Endothelial cell of umbilical vein (primary cell): ENCODE data around the gene PGF.

Experiments used
- CTCF ChIP-seq, 2 donors: IDR thresholded peaks; 1 replicate in 1 of 2; 2 replicates in 1 of 2; pipeline ENCODE4 v1.5.1; 2011; ENCODE audit warnings: low read length in 2 of 2, mild to moderate bottlenecking in 2 of 2, moderate library complexity in 2 of 2, control low read depth in 1 of 2, inconsistent platforms in 1 of 2, low read depth in 1 of 2; ENCODE audit not compliant: insufficient read depth in 1 of 2; ENCODE audit errors: extremely low read depth in 1 of 2
- EZH2 ChIP-seq: IDR thresholded peaks from 2 replicates; pipeline ENCODE4 v1.6.1; 2012; ENCODE audit warnings: borderline replicate concordance, low read depth, mild to moderate bottlenecking, moderate library complexity, low read length, inconsistent platforms; ENCODE audit not compliant: severe bottlenecking
- FOS ChIP-seq: IDR thresholded peaks from 2 replicates; pipeline ENCODE4 v1.6.1; 2011; ENCODE audit warnings: mild to moderate bottlenecking, low read length, moderate library complexity, borderline replicate concordance; ENCODE audit not compliant: insufficient read depth
- GATA2 ChIP-seq: IDR thresholded peaks from 2 replicates; pipeline ENCODE4 v1.7.0; 2011; ENCODE audit warnings: low read depth, mild to moderate bottlenecking, moderate library complexity, mixed read lengths, low read length; ENCODE audit not compliant: insufficient read length, insufficient read depth
- JUN ChIP-seq: IDR thresholded peaks from 2 replicates; pipeline ENCODE4 v1.6.1; 2011; ENCODE audit warnings: borderline replicate concordance, low read depth; ENCODE audit not compliant: insufficient read length, insufficient read depth
- MAX ChIP-seq: IDR thresholded peaks from 2 replicates; pipeline ENCODE4 v1.6.1; 2011; ENCODE audit not compliant: insufficient read depth, insufficient read length
- MYC ChIP-seq: IDR thresholded peaks from one replicate; pipeline ENCODE4 v1.6.1; 2011; ENCODE audit warnings: mild to moderate bottlenecking, low read depth, low read length
- POLR2A ChIP-seq: IDR thresholded peaks from 2 replicates; pipeline ENCODE4 v1.6.1; 2012; ENCODE audit warnings: low read depth, mild to moderate bottlenecking, control low read depth, low read length
- POLR2AphosphoS5 ChIP-seq: IDR thresholded peaks from 2 replicates; pipeline ENCODE4 v1.6.1; 2012; ENCODE audit warnings: low read depth, mild to moderate bottlenecking, control low read depth, low read length, moderate library complexity; ENCODE audit not compliant: insufficient read depth

- TF ChIP-seq POLR2A (no peak), CTCF (IDR thresholded peaks at IDR 0.05; ENCODE audit: extremely low read depth in 1 of 2, insufficient read depth in 1 of 2, low read depth in 1 of 2, low read length in 2 of 2) (no peak), EZH2 (no peak), MAX (no peak), POLR2AphosphoS5 (no peak), GATA2 (no peak), JUN (no peak), MYC (no peak), FOS (no peak)
These were observed 21.1 kb upstream of the PGF start for GRCh38 chr14:74976264-74977113.
